ENCODE data around the gene OTOG.

The OTOG gene

GRCh38 chr11:17598700-17599459, 51.8 kb downstream of the OTOG start:
- Histone ChIP-seq H3K9me3 (ENCODE audit: insufficient read depth, low read depth, low read length) (no peaks in the 10 kb centered on the region), H4K20me1 (ENCODE audit: insufficient read depth, low read length, poor library complexity, severe bottlenecking) (no peaks in the 10 kb centered on the region), H3F3A (ENCODE audit: low read depth) (no peaks in the 10 kb centered on the region), H3K4me2 (ENCODE audit: low read depth, low read length, poor library complexity, severe bottlenecking) (no peak overlapping the region), H3K9me2 (replicated peaks; ENCODE audit: low read depth, low read length) (no peaks in the 10 kb centered on the region), H3K79me2 (ENCODE audit: insufficient read depth, low read length) (no peaks in the 10 kb centered on the region), H2AFZ (ENCODE audit: low read length) (peak overlapping the region; percentile 48; the same call in 1 of the 2 replicates), H3K9ac (ENCODE audit: low read depth, low read length, poor library complexity, severe bottlenecking) (no peak overlapping the region), H3K4me3 (ENCODE audit: low read length, poor library complexity, severe bottlenecking) (no peak overlapping the region), H3K4me1 (ENCODE audit: insufficient read depth, low read length, poor library complexity, severe bottlenecking) (no peaks in the 10 kb centered on the region), H3K36me3 (ENCODE audit: insufficient read depth, low read length) (no peaks in the 10 kb centered on the region), H3K27me3 (ENCODE audit: insufficient read depth, low read length, poor library complexity, severe bottlenecking) (no peaks in the 10 kb centered on the region)
- TF ChIP-seq, protein P1, sequence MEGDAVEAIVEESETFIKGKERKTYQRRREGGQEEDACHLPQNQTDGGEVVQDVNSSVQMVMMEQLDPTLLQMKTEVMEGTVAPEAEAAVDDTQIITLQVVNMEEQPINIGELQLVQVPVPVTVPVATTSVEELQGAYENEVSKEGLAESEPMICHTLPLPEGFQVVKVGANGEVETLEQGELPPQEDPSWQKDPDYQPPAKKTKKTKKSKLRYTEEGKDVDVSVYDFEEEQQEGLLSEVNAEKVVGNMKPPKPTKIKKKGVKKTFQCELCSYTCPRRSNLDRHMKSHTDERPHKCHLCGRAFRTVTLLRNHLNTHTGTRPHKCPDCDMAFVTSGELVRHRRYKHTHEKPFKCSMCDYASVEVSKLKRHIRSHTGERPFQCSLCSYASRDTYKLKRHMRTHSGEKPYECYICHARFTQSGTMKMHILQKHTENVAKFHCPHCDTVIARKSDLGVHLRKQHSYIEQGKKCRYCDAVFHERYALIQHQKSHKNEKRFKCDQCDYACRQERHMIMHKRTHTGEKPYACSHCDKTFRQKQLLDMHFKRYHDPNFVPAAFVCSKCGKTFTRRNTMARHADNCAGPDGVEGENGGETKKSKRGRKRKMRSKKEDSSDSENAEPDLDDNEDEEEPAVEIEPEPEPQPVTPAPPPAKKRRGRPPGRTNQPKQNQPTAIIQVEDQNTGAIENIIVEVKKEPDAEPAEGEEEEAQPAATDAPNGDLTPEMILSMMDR (conservative IDR thresholded peaks at IDR 0.05; ENCODE audit: low read length): peak; percentile 89
- TF ChIP-seq EZH2phosphoT487 (IDR thresholded peaks at IDR 0.05; ENCODE audit: borderline replicate concordance): no peak

DNA sequence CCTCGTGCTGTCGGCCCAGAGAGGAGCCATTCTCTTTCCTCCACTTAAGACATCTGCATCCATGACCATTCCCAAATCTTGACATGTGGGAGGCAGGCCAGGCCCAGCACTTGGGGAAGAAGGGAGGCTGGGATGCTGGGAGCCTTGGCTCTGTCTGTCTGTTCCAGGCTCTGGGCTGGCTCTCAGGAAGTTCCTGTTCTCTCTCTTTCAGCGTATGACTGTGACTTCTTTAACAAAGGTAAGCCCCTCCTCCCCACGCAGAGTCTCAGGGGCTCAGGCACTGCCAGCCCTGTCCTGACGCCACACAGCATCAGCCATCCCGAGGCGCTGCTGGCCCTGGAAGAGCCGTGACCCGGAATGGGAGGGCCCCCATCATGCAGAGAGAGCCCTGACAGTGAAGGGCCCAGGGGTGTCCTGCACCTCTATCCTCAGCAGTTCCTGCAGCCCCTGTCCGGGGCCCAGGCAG, 52.4 kb downstream of the OTOG start:
- H4K20me1 ChIP-seq (ENCODE audit: insufficient read depth, low read length, poor library complexity, severe bottlenecking): no peaks in the 10 kb centered on the region
- no peaks in the 10 kb centered on the region for H3F3A ChIP-seq (ENCODE audit: low read depth)
- H2AFZ ChIP-seq (ENCODE audit: low read length): 0 out of 2 replicates have a peak overlapping the region, but pooled peaks have one; percentile 48
- H3K9ac ChIP-seq (ENCODE audit: low read depth, low read length, poor library complexity, severe bottlenecking): no peak overlapping the region
- H3K4me1 ChIP-seq (ENCODE audit: insufficient read depth, low read length, poor library complexity, severe bottlenecking): no peaks in the 10 kb centered on the region
- H3K4me3 ChIP-seq (ENCODE audit: low read length, poor library complexity, severe bottlenecking): no peak overlapping the region
- H3K79me2 ChIP-seq (ENCODE audit: insufficient read depth, low read length): no peaks in the 10 kb centered on the region
- H3K4me2 ChIP-seq (ENCODE audit: low read depth, low read length, poor library complexity, severe bottlenecking): no peak overlapping the region
- H3K27me3 ChIP-seq (ENCODE audit: insufficient read depth, low read length, poor library complexity, severe bottlenecking): no peaks in the 10 kb centered on the region
- no peaks in the 10 kb centered on the region for H3K9me3 ChIP-seq (ENCODE audit: insufficient read depth, low read depth, low read length)
- TF ChIP-seq EZH2phosphoT487 (IDR thresholded peaks at IDR 0.05; ENCODE audit: borderline replicate concordance): no peak
- TF ChIP-seq, protein P1 (conservative IDR thresholded peaks at IDR 0.05; ENCODE audit: low read length): no peak
- H3K9me2 ChIP-seq (replicated peaks; ENCODE audit: low read depth, low read length): no peaks in the 10 kb centered on the region
- no peaks in the 10 kb centered on the region for H3K36me3 ChIP-seq (ENCODE audit: insufficient read depth, low read length)

DNA sequence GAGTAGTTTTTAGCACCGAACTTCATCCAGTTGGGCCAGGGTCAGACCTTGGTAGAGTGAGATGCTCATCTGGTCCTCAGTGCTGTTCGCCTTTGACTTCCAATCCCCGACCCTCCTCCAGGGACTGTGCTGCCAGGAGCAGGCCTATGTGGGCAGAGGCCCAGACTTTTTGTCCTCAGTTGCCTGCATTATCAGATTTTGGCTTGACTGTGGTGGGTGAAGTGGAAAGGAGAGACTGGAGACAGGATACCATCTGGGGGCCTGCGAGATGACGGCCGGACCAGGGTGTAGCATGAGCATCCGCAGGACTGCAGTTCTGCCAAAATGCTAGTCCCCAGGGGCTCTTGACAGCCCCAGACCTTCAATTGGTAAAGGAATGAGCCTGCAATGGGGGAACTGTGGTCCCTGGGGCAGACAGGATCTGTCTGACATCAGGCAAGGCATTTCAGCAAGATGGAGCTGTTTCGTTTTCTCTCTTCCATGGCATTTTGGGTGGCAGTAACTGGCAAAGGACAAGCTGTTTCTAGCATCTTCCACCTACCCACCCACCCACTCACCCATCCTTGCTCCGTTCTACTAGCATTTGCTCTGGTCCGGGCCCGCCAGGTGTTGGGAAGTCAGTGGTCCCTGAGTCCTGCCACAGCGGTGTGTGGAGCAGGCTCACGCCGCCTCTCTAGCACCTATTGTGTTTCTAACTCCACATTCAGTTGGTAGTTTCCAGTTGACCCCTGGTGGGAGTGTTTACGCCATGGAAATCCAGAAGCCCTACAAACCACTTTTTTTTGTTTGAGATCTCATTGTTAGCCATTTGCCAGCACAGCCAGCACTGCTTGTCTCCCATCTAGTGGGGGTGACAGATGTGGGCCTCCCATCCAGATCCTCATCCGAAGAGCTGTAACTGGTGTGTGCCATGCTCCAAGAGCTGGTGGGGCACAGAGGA, 53.5 kb downstream of the OTOG start:
- H3K27me3 ChIP-seq (ENCODE audit: insufficient read depth, low read length, poor library complexity, severe bottlenecking): no peaks in the 10 kb centered on the region

More for the DNA sequence above, 53.5 kb downstream of the OTOG start:
- H3K79me2 ChIP-seq (ENCODE audit: insufficient read depth, low read length): no peaks in the 10 kb centered on the region
- no peak overlapping the region for H3K4me3 ChIP-seq (ENCODE audit: low read length, poor library complexity, severe bottlenecking)
- H3K9me3 ChIP-seq (ENCODE audit: insufficient read depth, low read depth, low read length): no peaks in the 10 kb centered on the region
- no peaks in the 10 kb centered on the region for H3K9me2 ChIP-seq (replicated peaks; ENCODE audit: low read depth, low read length)
- no peaks in the 10 kb centered on the region for H4K20me1 ChIP-seq (ENCODE audit: insufficient read depth, low read length, poor library complexity, severe bottlenecking)
- no peak overlapping the region for H3K4me2 ChIP-seq (ENCODE audit: low read depth, low read length, poor library complexity, severe bottlenecking)
- no peaks in the 10 kb centered on the region for H3F3A ChIP-seq (ENCODE audit: low read depth)
- H2AFZ ChIP-seq (ENCODE audit: low read length): no peak overlapping the region
- H3K9ac ChIP-seq (ENCODE audit: low read depth, low read length, poor library complexity, severe bottlenecking): no peak overlapping the region
- H3K36me3 ChIP-seq (ENCODE audit: insufficient read depth, low read length): no peaks in the 10 kb centered on the region
- no peaks in the 10 kb centered on the region for H3K4me1 ChIP-seq (ENCODE audit: insufficient read depth, low read length, poor library complexity, severe bottlenecking)
- TF ChIP-seq EZH2phosphoT487 (IDR thresholded peaks at IDR 0.05; ENCODE audit: borderline replicate concordance): no peak
- TF ChIP-seq, protein P1 (conservative IDR thresholded peaks at IDR 0.05; ENCODE audit: low read length): no peak
